ENCODE results near the gene POLR1B. TPM values are rescaled to one million over a fixed set of nuclear protein-coding genes. Genes with fewer than 3 reads are reported as not detected.

The POLR1B gene
- total RNA-seq, 1 experiment from 2014 or later = 74.0 TPM

- POLR2A ChIA-PET = interaction anchor here (2.0 kb wide), 1 partner anchor 56 kb away, joined by 9 read pairs; no protein-coding TSS in a partner anchor
- intact Hi-C loops (cut with micrococcal nuclease) = no loop called here
- H3K4me3 Mint-ChIP-seq (ENCODE audit: unreplicated experiment) = no peak overlapping the region
- CTCF ChIA-PET = no interaction called here
- peaks cover 4% of the 10 kb centered on the region for H3K4me1 Mint-ChIP-seq (ENCODE audit: insufficient read depth, unreplicated experiment)
- no peak for TF ChIP-seq CTCF (IDR thresholded peaks at IDR 0.05; ENCODE audit: unreplicated experiment)
- no TSS peak for BruUV-seq (replicated peaks)
- no peaks in the 10 kb centered on the region for H3K27me3 Mint-ChIP-seq (ENCODE audit: insufficient read depth, unreplicated experiment)
- no peak for DNase-seq (ENCODE audit: unreplicated experiment)
- no peaks in the 10 kb centered on the region for H3K9me3 Mint-ChIP-seq (ENCODE audit: unreplicated experiment)
- no peak overlapping the region for H3K27ac Mint-ChIP-seq (ENCODE audit: low read depth, unreplicated experiment)
- no peaks in the 10 kb centered on the region for H3K36me3 Mint-ChIP-seq (ENCODE audit: insufficient read depth, unreplicated experiment)
These were observed 3.0 kb upstream of the POLR1B start for GRCh38 chr2:112539306-112539705.

- H3K4me1 Mint-ChIP-seq (ENCODE audit: insufficient read depth, unreplicated experiment) = peaks cover 4% of the 10 kb centered on the region
- no peaks in the 10 kb centered on the region for H3K36me3 Mint-ChIP-seq (ENCODE audit: insufficient read depth, unreplicated experiment)
- no peak for DNase-seq (ENCODE audit: unreplicated experiment)
- ChIA-PET POLR2A (interaction anchor here (0.6 to 2.0 kb wide), 7 partner anchors 14 to 286 kb away, joined by 3 to 9 read pairs (median 4); partner anchors contain the start of gene CHCHD5), CTCF (interaction anchor here (1.0 kb wide), 1 partner anchor 9 kb away, joined by 3 read pairs; no protein-coding TSS in a partner anchor)
- intact Hi-C loops (cut with micrococcal nuclease) = no loop called here
- no peaks in the 10 kb centered on the region for H3K27me3 Mint-ChIP-seq (ENCODE audit: insufficient read depth, unreplicated experiment)
- H3K9me3 Mint-ChIP-seq (ENCODE audit: unreplicated experiment) = no peaks in the 10 kb centered on the region
- H3K27ac Mint-ChIP-seq (ENCODE audit: low read depth, unreplicated experiment) = no peak overlapping the region
- no TSS peak for BruUV-seq (replicated peaks)
- no peak for TF ChIP-seq CTCF (IDR thresholded peaks at IDR 0.05; ENCODE audit: unreplicated experiment)
- H3K4me3 Mint-ChIP-seq (ENCODE audit: unreplicated experiment) = no peak overlapping the region
These were observed 1.4 kb upstream of the POLR1B start for GRCh38 chr2:112540906-112541305.

- H3K4me1 Mint-ChIP-seq (ENCODE audit: insufficient read depth, unreplicated experiment) = peaks cover 4% of the 10 kb centered on the region
- H3K27ac Mint-ChIP-seq (ENCODE audit: low read depth, unreplicated experiment) = no peak overlapping the region
- TF ChIP-seq CTCF (IDR thresholded peaks at IDR 0.05; ENCODE audit: unreplicated experiment) = no peak
- TSS peak; percentile 94 for BruUV-seq (replicated peaks)
- ChIA-PET CTCF (interaction anchor here (1.0 kb wide), 1 partner anchor 10 kb away, joined by 3 read pairs; no protein-coding TSS in a partner anchor), POLR2A (interaction anchor here (0.6 to 1.6 kb wide), 6 partner anchors 14 to 286 kb away, joined by 3 to 8 read pairs (median 4); partner anchors contain the start of gene CHCHD5)
- no peak for DNase-seq (ENCODE audit: unreplicated experiment)
- peaks cover 4% of the 10 kb centered on the region for H3K36me3 Mint-ChIP-seq (ENCODE audit: insufficient read depth, unreplicated experiment)
- H3K4me3 Mint-ChIP-seq (ENCODE audit: unreplicated experiment) = no peak overlapping the region
- H3K9me3 Mint-ChIP-seq (ENCODE audit: unreplicated experiment) = no peaks in the 10 kb centered on the region
- intact Hi-C loops (cut with micrococcal nuclease) = loop anchor here (1.0 to 2.0 kb wide), 5 partner anchors 41 to 283 kb away; partner anchors contain the start of gene SLC20A1
- no peaks in the 10 kb centered on the region for H3K27me3 Mint-ChIP-seq (ENCODE audit: insufficient read depth, unreplicated experiment)
These were observed 746 bp upstream of the POLR1B start for GRCh38 chr2:112541315-112542122.

- Mint-ChIP-seq H3K27ac (ENCODE audit: low read depth, unreplicated experiment) (no peak overlapping the region), H3K4me1 (ENCODE audit: insufficient read depth, unreplicated experiment) (peaks cover 14% of the 10 kb centered on the region), H3K9me3 (ENCODE audit: unreplicated experiment) (no peaks in the 10 kb centered on the region), H3K27me3 (ENCODE audit: insufficient read depth, unreplicated experiment) (no peaks in the 10 kb centered on the region), H3K36me3 (ENCODE audit: insufficient read depth, unreplicated experiment) (peaks cover 20% of the 10 kb centered on the region), H3K4me3 (ENCODE audit: unreplicated experiment) (no peak overlapping the region)
- no peak for TF ChIP-seq CTCF (IDR thresholded peaks at IDR 0.05; ENCODE audit: unreplicated experiment)
- POLR2A ChIA-PET = interaction anchor here (0.6 to 3.6 kb wide), 10 partner anchors 10 to 288 kb away, joined by 3 to 23 read pairs (median 5); partner anchors contain the start of genes CHCHD5, SLC20A1 and ZC3H8
- DNase-seq (ENCODE audit: unreplicated experiment) = peak; percentile 41
- TSS peak; percentile 44 for BruUV-seq (replicated peaks)
- CTCF ChIA-PET = interaction anchor here (0.6 to 1.1 kb wide), 6 partner anchors 15 to 172 kb away, joined by 3 to 8 read pairs (median 3); no protein-coding TSS in a partner anchor
- intact Hi-C loops (cut with micrococcal nuclease) = loop anchor here (1.0 to 2.0 kb wide), 5 partner anchors 40 to 284 kb away; partner anchors contain the start of gene SLC20A1
These were observed 858 bp downstream of the POLR1B start for GRCh38 chr2:112542984-112543661.
